ENCODE data around the gene RASGEF1C.

The RASGEF1C gene

GRCh38 chr5:180216646-180217171 is 7.7 kb upstream of the RASGEF1C start:
- POLR2A ChIA-PET = no interaction called here
- no peak for DNase-seq (ENCODE audit: extremely low spot score)
- TF ChIP-seq NFRKB (IDR thresholded peaks at IDR 0.05) (no peak), CTBP1 (IDR thresholded peaks at IDR 0.05; ENCODE audit: borderline replicate concordance) (no peak), ZNF384 (IDR thresholded peaks at IDR 0.05) (no peak), FOXA1 (IDR thresholded peaks at IDR 0.05) (no peak), L3MBTL2 (conservative IDR thresholded peaks at IDR 0.05) (no peak), ELF4 (IDR thresholded peaks at IDR 0.05) (no peak), ARNT (IDR thresholded peaks at IDR 0.05) (no peak), SUZ12 (IDR thresholded peaks at IDR 0.05) (no peak), FOXM1 (IDR thresholded peaks at IDR 0.05; ENCODE audit: borderline replicate concordance) (no peak), TARDBP (IDR thresholded peaks at IDR 0.05) (no peak), PKNOX1 (IDR thresholded peaks at IDR 0.05) (no peak), BHLHE40 (IDR thresholded peaks at IDR 0.05; ENCODE audit: borderline replicate concordance) (no peak), HDGF (IDR thresholded peaks at IDR 0.05; ENCODE audit: borderline replicate concordance) (no peak), LEF1 (IDR thresholded peaks at IDR 0.05; ENCODE audit: borderline replicate concordance) (no peak), FOXK2 (IDR thresholded peaks at IDR 0.05) (no peak), SP1 (IDR thresholded peaks at IDR 0.05) (no peak)
- CTCF ChIA-PET = no interaction called here

- ChIA-PET POLR2A (no interaction called here), CTCF (no interaction called here)
- TF ChIP-seq SUZ12 (IDR thresholded peaks at IDR 0.05) (no peak), FOXK2 (IDR thresholded peaks at IDR 0.05) (no peak), TARDBP (IDR thresholded peaks at IDR 0.05) (no peak), L3MBTL2 (conservative IDR thresholded peaks at IDR 0.05) (no peak), HDGF (IDR thresholded peaks at IDR 0.05; ENCODE audit: borderline replicate concordance) (no peak), PKNOX1 (IDR thresholded peaks at IDR 0.05) (no peak), ZNF384 (IDR thresholded peaks at IDR 0.05) (no peak), NFRKB (IDR thresholded peaks at IDR 0.05) (no peak), ELF4 (IDR thresholded peaks at IDR 0.05) (no peak), BHLHE40 (IDR thresholded peaks at IDR 0.05; ENCODE audit: borderline replicate concordance) (no peak), LEF1 (IDR thresholded peaks at IDR 0.05; ENCODE audit: borderline replicate concordance) (no peak), FOXA1 (IDR thresholded peaks at IDR 0.05) (no peak), SP1 (IDR thresholded peaks at IDR 0.05) (no peak), ARNT (IDR thresholded peaks at IDR 0.05) (no peak), CTBP1 (IDR thresholded peaks at IDR 0.05; ENCODE audit: borderline replicate concordance) (no peak), FOXM1 (IDR thresholded peaks at IDR 0.05; ENCODE audit: borderline replicate concordance) (no peak)
- DNase-seq (ENCODE audit: extremely low spot score) = no peak
Observed at GRCh38 chr5:180215783-180216630, 7.0 kb upstream of the RASGEF1C start.

- ChIA-PET POLR2A (no interaction called here), CTCF (no interaction called here)
- TF ChIP-seq FOXM1 (IDR thresholded peaks at IDR 0.05; ENCODE audit: borderline replicate concordance) (no peak), NFRKB (IDR thresholded peaks at IDR 0.05) (no peak), LEF1 (IDR thresholded peaks at IDR 0.05; ENCODE audit: borderline replicate concordance) (no peak), ZNF384 (IDR thresholded peaks at IDR 0.05) (no peak), SUZ12 (IDR thresholded peaks at IDR 0.05) (no peak), ARNT (IDR thresholded peaks at IDR 0.05) (no peak), PKNOX1 (IDR thresholded peaks at IDR 0.05) (no peak), FOXA1 (IDR thresholded peaks at IDR 0.05) (no peak), CTBP1 (IDR thresholded peaks at IDR 0.05; ENCODE audit: borderline replicate concordance) (no peak), L3MBTL2 (conservative IDR thresholded peaks at IDR 0.05) (no peak), TARDBP (IDR thresholded peaks at IDR 0.05) (no peak), BHLHE40 (IDR thresholded peaks at IDR 0.05; ENCODE audit: borderline replicate concordance) (no peak), SP1 (IDR thresholded peaks at IDR 0.05) (no peak), ELF4 (IDR thresholded peaks at IDR 0.05) (no peak), FOXK2 (IDR thresholded peaks at IDR 0.05) (no peak), HDGF (IDR thresholded peaks at IDR 0.05; ENCODE audit: borderline replicate concordance) (no peak)
- no peak for DNase-seq (ENCODE audit: extremely low spot score)
Observed at GRCh38 chr5:180214870-180215770, 6.1 kb upstream of the RASGEF1C start.

GRCh38 chr5:180213657-180214207 is 4.7 kb upstream of the RASGEF1C start:
- no peak for TF ChIP-seq NFRKB (IDR thresholded peaks at IDR 0.05)
- TF ChIP-seq TARDBP (IDR thresholded peaks at IDR 0.05) = no peak
- no peak for TF ChIP-seq PKNOX1 (IDR thresholded peaks at IDR 0.05)
- no peak for TF ChIP-seq ELF4 (IDR thresholded peaks at IDR 0.05)
- TF ChIP-seq LEF1 (IDR thresholded peaks at IDR 0.05; ENCODE audit: borderline replicate concordance) = no peak
- TF ChIP-seq FOXM1 (IDR thresholded peaks at IDR 0.05; ENCODE audit: borderline replicate concordance) = no peak
- TF ChIP-seq CTBP1 (IDR thresholded peaks at IDR 0.05; ENCODE audit: borderline replicate concordance) = no peak
- no peak for TF ChIP-seq SP1 (IDR thresholded peaks at IDR 0.05)
- no peak for TF ChIP-seq BHLHE40 (IDR thresholded peaks at IDR 0.05; ENCODE audit: borderline replicate concordance)
- no peak for TF ChIP-seq HDGF (IDR thresholded peaks at IDR 0.05; ENCODE audit: borderline replicate concordance)
- TF ChIP-seq SUZ12 (IDR thresholded peaks at IDR 0.05) = no peak
- TF ChIP-seq FOXA1 (IDR thresholded peaks at IDR 0.05) = no peak
- no peak for TF ChIP-seq ARNT (IDR thresholded peaks at IDR 0.05)
- TF ChIP-seq L3MBTL2 (conservative IDR thresholded peaks at IDR 0.05) = no peak
- no peak for TF ChIP-seq ZNF384 (IDR thresholded peaks at IDR 0.05)
- TF ChIP-seq FOXK2 (IDR thresholded peaks at IDR 0.05) = no peak
- DNase-seq (ENCODE audit: extremely low spot score) = no peak
- POLR2A ChIA-PET = no interaction called here
- CTCF ChIA-PET = no interaction called here
